Body of pancreas (tissue), 4 donors: ENCODE results near the gene CDH4.

ENCODE experiments used
- CTCF ChIP-seq, 7 experiments: fragments of 450-650 bp in 4 of 7; fragments of 200-600 bp in 3 of 7; sonication (generic) in 3 of 7; IDR thresholded peaks; one replicate each; pipeline ENCODE4 v1.5.1; 2016 to 2019; ENCODE audit warnings: antibody characterized with exemption in 7 of 7
- POLR2A ChIP-seq, 3 donors: fragments of 450-650 bp; IDR thresholded peaks; one replicate each; pipeline ENCODE4 v1.6.1; 2016; ENCODE audit warnings: antibody characterized with exemption in 3 of 3, mild to moderate bottlenecking in 2 of 3

GRCh38 chr20:61288331-61288784, 36.3 kb downstream of the CDH4 start:
- no peak for TF ChIP-seq POLR2A (IDR thresholded peaks at IDR 0.05)
- no peak for TF ChIP-seq CTCF (IDR thresholded peaks at IDR 0.05)
